GM19193 (cell line): ENCODE results near the gene STK10.
A peak's percentile ranks its signal among the peaks of the same experiment; 100 is the strongest.

Source experiments
- POLR2A ChIP-seq: IDR thresholded peaks from 4 replicates; pipeline ENCODE4 v1.6.1; 2011; ENCODE audit not compliant: insufficient read depth, insufficient read length; ENCODE audit errors: extremely low read depth

Gene STK10

GRCh38 chr5:172141949-172142319 is 46.1 kb downstream of the STK10 start:
- TF ChIP-seq POLR2A = no peak

- no peak for TF ChIP-seq POLR2A
Observed at GRCh38 chr5:172140866-172141265, 47.2 kb downstream of the STK10 start.

GRCh38 chr5:172140120-172140519 is 47.9 kb downstream of the STK10 start:
- TF ChIP-seq POLR2A = no peak

- no peak for TF ChIP-seq POLR2A
Observed at GRCh38 chr5:172137046-172137445, 51.0 kb downstream of the STK10 start.

- TF ChIP-seq POLR2A = no peak
Observed at GRCh38 chr5:172133359-172134029, 54.5 kb downstream of the STK10 start.

GRCh38 chr5:172131690-172132089 is 56.3 kb downstream of the STK10 start:
- TF ChIP-seq POLR2A = no peak

GRCh38 chr5:172129256-172129910 is 58.6 kb downstream of the STK10 start:
- no peak for TF ChIP-seq POLR2A

- TF ChIP-seq POLR2A = no peak
Observed at GRCh38 chr5:172127581-172127980, 60.4 kb downstream of the STK10 start.

- no peak for TF ChIP-seq POLR2A
Observed at GRCh38 chr5:172123269-172123692, 64.7 kb downstream of the STK10 start.

GRCh38 chr5:172119921-172120688 is 67.9 kb downstream of the STK10 start:
- TF ChIP-seq POLR2A = no peak

GRCh38 chr5:172118891-172119290 is 69.1 kb downstream of the STK10 start:
- TF ChIP-seq POLR2A = no peak

- TF ChIP-seq POLR2A = no peak
Observed at GRCh38 chr5:172117977-172118701, 69.9 kb downstream of the STK10 start.

- no peak for TF ChIP-seq POLR2A
Observed at GRCh38 chr5:172115541-172115982, 72.5 kb downstream of the STK10 start.

GRCh38 chr5:172114875-172115422 is 73.1 kb downstream of the STK10 start:
- peak; percentile 55 for TF ChIP-seq POLR2A

GRCh38 chr5:172113036-172113435 is 75.0 kb downstream of the STK10 start:
- no peak for TF ChIP-seq POLR2A
